Transverse colon (tissue), 3 donors: ENCODE measurements around the gene CENPK.

ENCODE experiments used
- CTCF ChIP-seq, 5 experiments: fragments of 200-600 bp in 3 of 5; fragments of 450-650 bp in 2 of 5; sonication (generic) in 3 of 5; IDR thresholded peaks; 1 replicate in 2 of 5; 2 replicates in 3 of 5; pipeline ENCODE4 v1.5.1; 2016 to 2017; ENCODE audit warnings: antibody characterized with exemption in 5 of 5, inconsistent platforms in 3 of 5, mild to moderate bottlenecking in 2 of 5, moderate library complexity in 1 of 5
- EP300 ChIP-seq: sonication (generic); formaldehyde crosslinking; IDR thresholded peaks from one replicate; pipeline ENCODE4 v1.6.1; 2017; ENCODE audit warnings: antibody characterized with exemption, low read depth

GRCh38 chr5:65480306-65480865, 82.6 kb downstream of the CENPK start:
- TF ChIP-seq CTCF (IDR thresholded peaks at IDR 0.05), result no peak
- TF ChIP-seq EP300, result no peak
